Esophagus muscularis mucosa (tissue), 4 donors: ENCODE results near the gene RHO.

Source experiments
- EP300 ChIP-seq: sonication (generic); formaldehyde crosslinking; IDR thresholded peaks from one replicate; pipeline ENCODE4 v1.6.1; 2017; ENCODE audit warnings: antibody characterized with exemption
- POLR2A ChIP-seq: fragments of 450-650 bp; IDR thresholded peaks from one replicate; pipeline ENCODE4 v1.6.1; 2017; ENCODE audit warnings: antibody characterized with exemption, moderate library complexity, mild to moderate bottlenecking, low read depth
- POLR2AphosphoS5 ChIP-seq, 2 donors: sonication (generic); formaldehyde crosslinking; IDR thresholded peaks; one replicate each; pipeline ENCODE4 v1.6.1; 2017; ENCODE audit warnings: antibody characterized with exemption in 2 of 2
- TF ChIP-seq, protein P1 (sequence below), 3 experiments: fragments of 200-600 bp in 2 of 3; fragments of 450-650 bp in 1 of 3; sonication (generic) in 2 of 3; IDR thresholded peaks; one replicate each; pipeline ENCODE4 v1.5.1; 2017 to 2019; ENCODE audit warnings: antibody characterized with exemption in 3 of 3, mild to moderate bottlenecking in 2 of 3, moderate library complexity in 1 of 3

DNA sequence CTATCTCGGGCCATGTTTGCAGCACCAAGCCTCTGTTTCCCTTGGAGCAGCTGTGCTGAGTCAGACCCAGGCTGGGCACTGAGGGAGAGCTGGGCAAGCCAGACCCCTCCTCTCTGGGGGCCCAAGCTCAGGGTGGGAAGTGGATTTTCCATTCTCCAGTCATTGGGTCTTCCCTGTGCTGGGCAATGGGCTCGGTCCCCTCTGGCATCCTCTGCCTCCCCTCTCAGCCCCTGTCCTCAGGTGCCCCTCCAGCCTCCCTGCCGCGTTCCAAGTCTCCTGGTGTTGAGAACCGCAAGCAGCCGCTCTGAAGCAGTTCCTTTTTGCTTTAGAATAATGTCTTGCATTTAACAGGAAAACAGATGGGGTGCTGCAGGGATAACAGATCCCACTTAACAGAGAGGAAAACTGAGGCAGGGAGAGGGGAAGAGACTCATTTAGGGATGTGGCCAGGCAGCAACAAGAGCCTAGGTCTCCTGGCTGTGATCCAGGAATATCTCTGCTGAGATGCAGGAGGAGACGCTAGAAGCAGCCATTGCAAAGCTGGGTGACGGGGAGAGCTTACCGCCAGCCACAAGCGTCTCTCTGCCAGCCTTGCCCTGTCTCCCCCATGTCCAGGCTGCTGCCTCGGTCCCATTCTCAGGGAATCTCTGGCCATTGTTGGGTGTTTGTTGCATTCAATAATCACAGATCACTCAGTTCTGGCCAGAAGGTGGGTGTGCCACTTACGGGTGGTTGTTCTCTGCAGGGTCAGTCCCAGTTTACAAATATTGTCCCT lies 1.2 kb downstream of the RHO start:
- TF ChIP-seq, protein P1, sequence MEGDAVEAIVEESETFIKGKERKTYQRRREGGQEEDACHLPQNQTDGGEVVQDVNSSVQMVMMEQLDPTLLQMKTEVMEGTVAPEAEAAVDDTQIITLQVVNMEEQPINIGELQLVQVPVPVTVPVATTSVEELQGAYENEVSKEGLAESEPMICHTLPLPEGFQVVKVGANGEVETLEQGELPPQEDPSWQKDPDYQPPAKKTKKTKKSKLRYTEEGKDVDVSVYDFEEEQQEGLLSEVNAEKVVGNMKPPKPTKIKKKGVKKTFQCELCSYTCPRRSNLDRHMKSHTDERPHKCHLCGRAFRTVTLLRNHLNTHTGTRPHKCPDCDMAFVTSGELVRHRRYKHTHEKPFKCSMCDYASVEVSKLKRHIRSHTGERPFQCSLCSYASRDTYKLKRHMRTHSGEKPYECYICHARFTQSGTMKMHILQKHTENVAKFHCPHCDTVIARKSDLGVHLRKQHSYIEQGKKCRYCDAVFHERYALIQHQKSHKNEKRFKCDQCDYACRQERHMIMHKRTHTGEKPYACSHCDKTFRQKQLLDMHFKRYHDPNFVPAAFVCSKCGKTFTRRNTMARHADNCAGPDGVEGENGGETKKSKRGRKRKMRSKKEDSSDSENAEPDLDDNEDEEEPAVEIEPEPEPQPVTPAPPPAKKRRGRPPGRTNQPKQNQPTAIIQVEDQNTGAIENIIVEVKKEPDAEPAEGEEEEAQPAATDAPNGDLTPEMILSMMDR (IDR thresholded peaks at IDR 0.05) = no peak
- no peak for TF ChIP-seq EP300
- no peak for TF ChIP-seq POLR2A
- TF ChIP-seq POLR2AphosphoS5 (IDR thresholded peaks at IDR 0.05) = no peak
